GM23338 (cell line): ENCODE results near the gene HADH. TPM values are rescaled to one million over a fixed set of nuclear protein-coding genes. Genes with fewer than 3 reads are reported as not detected.

Experiments
- ATAC-seq: fragments of 200-7000 bp; cut with Tn5 transposase; 3 replicates; pipeline ENCODE4 v1.9.1; 2020
- DNase-seq: peaks from one replicate; pipeline ENCODE4 v3.0.0-alpha.2; 2015; ENCODE audit warnings: low spot score
- H2AFZ ChIP-seq: fragments of 200-600 bp; sonication (generic); 2 replicates; pipeline ENCODE4 v1.8.0; 2016; ENCODE audit warnings: antibody characterized with exemption, mild to moderate bottlenecking, moderate library complexity
- H3F3A ChIP-seq: fragments of 200-600 bp; sonication (generic); replicated peaks from 2 replicates; pipeline ENCODE4 v1.8.0; 2017; ENCODE audit warnings: antibody characterized with exemption, mixed run types, low read depth
- H3K27ac ChIP-seq: fragments of 200-600 bp; sonication (generic); 2 replicates; pipeline ENCODE4 v1.6.1; 2016; ENCODE audit warnings: low read depth
- H3K27me3 ChIP-seq: fragments of 200-600 bp; sonication (generic); 2 replicates; pipeline ENCODE4 v1.8.0; 2016; ENCODE audit warnings: mild to moderate bottlenecking, mixed run types, moderate library complexity; ENCODE audit not compliant: insufficient read depth
- H3K36me3 ChIP-seq: fragments of 200-600 bp; sonication (generic); 2 replicates; pipeline ENCODE4 v1.8.0; 2016; ENCODE audit warnings: mild to moderate bottlenecking; ENCODE audit not compliant: insufficient read depth
- H3K4me1 ChIP-seq: fragments of 200-600 bp; sonication (generic); 2 replicates; pipeline ENCODE4 v1.8.0; 2016; ENCODE audit warnings: mild to moderate bottlenecking, moderate library complexity; ENCODE audit not compliant: insufficient read depth
- H3K4me2 ChIP-seq: fragments of 200-600 bp; sonication (generic); 2 replicates; pipeline ENCODE4 v1.7.1; 2017; ENCODE audit warnings: mixed run types
- H3K4me3 ChIP-seq: fragments of 200-600 bp; sonication (generic); 2 replicates; pipeline ENCODE4 v1.6.1; 2016; ENCODE audit warnings: mixed run types
- H3K79me2 ChIP-seq: fragments of 200-600 bp; sonication (generic); replicated peaks from 2 replicates; pipeline ENCODE4 v1.8.0; 2017; ENCODE audit warnings: mild to moderate bottlenecking; ENCODE audit not compliant: insufficient read depth
- H3K9me2 ChIP-seq: fragments of 200-600 bp; sonication (generic); 2 replicates; pipeline ENCODE4 v1.8.0; 2017; ENCODE audit not compliant: insufficient read depth
- H4K20me1 ChIP-seq: fragments of 200-600 bp; sonication (generic); replicated peaks from 2 replicates; pipeline ENCODE4 v1.8.0; 2017; ENCODE audit warnings: mild to moderate bottlenecking; ENCODE audit not compliant: insufficient read depth
- H3K27ac Mint-ChIP-seq: 2 replicates; pipeline ENCODE4 v1.8.0; 2020; ENCODE audit warnings: inconsistent platforms, mild to moderate bottlenecking, moderate library complexity, mixed read lengths
- H3K27me3 Mint-ChIP-seq: 3 replicates; pipeline ENCODE4 v1.8.0; 2022; ENCODE audit warnings: low read depth, mild to moderate bottlenecking, moderate library complexity, mixed read lengths, inconsistent platforms; ENCODE audit not compliant: insufficient read depth, poor library complexity
- H3K36me3 Mint-ChIP-seq: 3 replicates; pipeline ENCODE4 v1.8.0; 2021; ENCODE audit warnings: low read depth, mild to moderate bottlenecking, inconsistent platforms, moderate library complexity, mixed read lengths
- H3K4me1 Mint-ChIP-seq: 3 replicates; pipeline ENCODE4 v1.8.0; 2020; ENCODE audit warnings: mild to moderate bottlenecking, inconsistent platforms, mixed read lengths
- H3K4me3 Mint-ChIP-seq: 3 replicates; pipeline ENCODE4 v1.8.0; 2021; ENCODE audit warnings: moderate library complexity, mild to moderate bottlenecking, inconsistent platforms, mixed read lengths
- H3K9me3 Mint-ChIP-seq: 3 replicates; pipeline ENCODE4 v1.8.0; 2020; ENCODE audit warnings: moderate library complexity, mild to moderate bottlenecking, inconsistent platforms, mixed read lengths
- CREB1 ChIP-seq: fragments of 250-450 bp; sonication (Bioruptor Pico); IDR thresholded peaks from 2 replicates; pipeline ENCODE4 v1.5.0; 2020; ENCODE audit warnings: low read depth, mild to moderate bottlenecking, moderate library complexity
- EZH2 ChIP-seq: fragments of 200-600 bp; sonication (generic); IDR thresholded peaks from one replicate; pipeline ENCODE4 v1.8.0; 2017; ENCODE audit warnings: antibody characterized with exemption, mild to moderate bottlenecking, low read depth; ENCODE audit not compliant: unreplicated experiment
- EZH2phosphoT487 ChIP-seq: fragments of 200-600 bp; sonication (generic); IDR thresholded peaks from one replicate; pipeline ENCODE4 v1.8.1; 2018; ENCODE audit warnings: antibody characterized with exemption; ENCODE audit not compliant: unreplicated experiment
- JUNB ChIP-seq: IDR thresholded peaks from one replicate; pipeline ENCODE4 v1.6.1; 2016; ENCODE audit warnings: antibody characterized with exemption; ENCODE audit not compliant: unreplicated experiment
- NANOG ChIP-seq: IDR thresholded peaks from 2 replicates; pipeline ENCODE4 v1.6.1; 2016; ENCODE audit warnings: antibody characterized with exemption, borderline replicate concordance
- POLR2AphosphoS5 ChIP-seq: IDR thresholded peaks from 2 replicates; pipeline ENCODE4 v1.6.1; 2016; ENCODE audit warnings: antibody characterized with exemption, low read depth
- STAT1 ChIP-seq: IDR thresholded peaks from one replicate; pipeline ENCODE4 v1.6.1; 2016; ENCODE audit warnings: antibody characterized with exemption; ENCODE audit not compliant: unreplicated experiment
- ZNF114 ChIP-seq: fragments of 250-450 bp; sonication (Bioruptor Pico); IDR thresholded peaks from 2 replicates; pipeline ENCODE4 v1.5.0; 2020; ENCODE audit warnings: mild to moderate bottlenecking, moderate library complexity
- ZNF331 ChIP-seq: fragments of 250-450 bp; sonication (Bioruptor Pico); IDR thresholded peaks from 2 replicates; pipeline ENCODE4 v1.5.0; 2020; ENCODE audit warnings: low read depth, mild to moderate bottlenecking, moderate library complexity
- ZNF462 ChIP-seq: fragments of 250-450 bp; sonication (Bioruptor Pico); IDR thresholded peaks from 2 replicates; pipeline ENCODE4 v1.5.0; 2020; ENCODE audit warnings: mild to moderate bottlenecking, moderate library complexity
- polyA plus RNA-seq: library from polyadenylated mRNA; unstranded; fragments of >200 nt; fragmentation: Nextera tagmentation; extraction: Ambion mirVana; gene quantifications from 2 replicates; pipeline ENCODE4 v1.2.1, GENCODE V29; 2016
- total RNA-seq: library from RNA; depleted of rRNA; stranded (reverse); fragments of >200 nt; shearing (Covaris generic); gene quantifications from 2 replicates; pipeline ENCODE4 v1.2.3, GENCODE V29; 2014
- TF ChIP-seq, protein P1 (sequence below): IDR thresholded peaks from one replicate; pipeline ENCODE4 v1.6.1; 2018; ENCODE audit warnings: antibody characterized with exemption; ENCODE audit not compliant: unreplicated experiment
- TF ChIP-seq, protein P2 (sequence below), 2 experiments: fragments of 200-600 bp in 1 of 2; sonication (generic) in 1 of 2; conservative IDR thresholded peaks; 2 replicates each; pipeline versions ENCODE4 v1.5.1 to v1.6.1; 2016 to 2017; ENCODE audit warnings: antibody characterized with exemption in 2 of 2, low read depth in 2 of 2, mild to moderate bottlenecking in 2 of 2, moderate library complexity in 1 of 2
- TF ChIP-seq, protein P3 (sequence below): IDR thresholded peaks from 2 replicates; pipeline ENCODE4 v1.6.1; 2016; ENCODE audit warnings: antibody characterized with exemption

Gene HADH
- total and polyA plus RNA-seq, 2 experiments from 2014 or later, result 39.1 to 39.2 TPM

- TF ChIP-seq, protein P1, sequence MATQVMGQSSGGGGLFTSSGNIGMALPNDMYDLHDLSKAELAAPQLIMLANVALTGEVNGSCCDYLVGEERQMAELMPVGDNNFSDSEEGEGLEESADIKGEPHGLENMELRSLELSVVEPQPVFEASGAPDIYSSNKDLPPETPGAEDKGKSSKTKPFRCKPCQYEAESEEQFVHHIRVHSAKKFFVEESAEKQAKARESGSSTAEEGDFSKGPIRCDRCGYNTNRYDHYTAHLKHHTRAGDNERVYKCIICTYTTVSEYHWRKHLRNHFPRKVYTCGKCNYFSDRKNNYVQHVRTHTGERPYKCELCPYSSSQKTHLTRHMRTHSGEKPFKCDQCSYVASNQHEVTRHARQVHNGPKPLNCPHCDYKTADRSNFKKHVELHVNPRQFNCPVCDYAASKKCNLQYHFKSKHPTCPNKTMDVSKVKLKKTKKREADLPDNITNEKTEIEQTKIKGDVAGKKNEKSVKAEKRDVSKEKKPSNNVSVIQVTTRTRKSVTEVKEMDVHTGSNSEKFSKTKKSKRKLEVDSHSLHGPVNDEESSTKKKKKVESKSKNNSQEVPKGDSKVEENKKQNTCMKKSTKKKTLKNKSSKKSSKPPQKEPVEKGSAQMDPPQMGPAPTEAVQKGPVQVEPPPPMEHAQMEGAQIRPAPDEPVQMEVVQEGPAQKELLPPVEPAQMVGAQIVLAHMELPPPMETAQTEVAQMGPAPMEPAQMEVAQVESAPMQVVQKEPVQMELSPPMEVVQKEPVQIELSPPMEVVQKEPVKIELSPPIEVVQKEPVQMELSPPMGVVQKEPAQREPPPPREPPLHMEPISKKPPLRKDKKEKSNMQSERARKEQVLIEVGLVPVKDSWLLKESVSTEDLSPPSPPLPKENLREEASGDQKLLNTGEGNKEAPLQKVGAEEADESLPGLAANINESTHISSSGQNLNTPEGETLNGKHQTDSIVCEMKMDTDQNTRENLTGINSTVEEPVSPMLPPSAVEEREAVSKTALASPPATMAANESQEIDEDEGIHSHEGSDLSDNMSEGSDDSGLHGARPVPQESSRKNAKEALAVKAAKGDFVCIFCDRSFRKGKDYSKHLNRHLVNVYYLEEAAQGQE, result no peak
- TF ChIP-seq STAT1, result no peak
- no peak for TF ChIP-seq EZH2
These were observed 18.3 kb downstream of the HADH start (continued) for GRCh38 chr4:108007984-108008383.

- ATAC-seq (no peak), DNase-seq (no peak)
- H3F3A ChIP-seq, result no peaks in the 10 kb centered on the region
- Mint-ChIP-seq H3K4me3 (no peak overlapping the region), H3K9me3 (peaks cover 2% of the 10 kb centered on the region; the same call in 2 of the 3 replicates), H3K27me3 (peaks cover 2% of the 10 kb centered on the region), H3K4me1 (peaks cover 12% of the 10 kb centered on the region), H3K36me3 (peaks cover 52% of the 10 kb centered on the region), H3K27ac (no peak overlapping the region)
- peaks cover 4% of the 10 kb centered on the region; the same call in 1 of the 2 replicates for H3K4me1 ChIP-seq
- peaks cover 16% of the 10 kb centered on the region for H3K36me3 ChIP-seq
- no peak overlapping the region for H3K4me3 ChIP-seq
- H3K9me2 ChIP-seq, result peaks cover 6% of the 10 kb centered on the region; the same call in 1 of the 2 replicates
- H4K20me1 ChIP-seq, result no peaks in the 10 kb centered on the region; the same call in 1 of the 2 replicates
- H3K79me2 ChIP-seq, result peaks cover 27% of the 10 kb centered on the region
- no peaks in the 10 kb centered on the region for H3K27me3 ChIP-seq
- H3K27ac ChIP-seq, result no peak overlapping the region
- no peak overlapping the region for H2AFZ ChIP-seq
- no peak overlapping the region for H3K4me2 ChIP-seq
- no peak for TF ChIP-seq ZNF462 (CRISPR knock-in tag)
- TF ChIP-seq ZNF114 (CRISPR knock-in tag), result no peak
- TF ChIP-seq, protein P2, sequence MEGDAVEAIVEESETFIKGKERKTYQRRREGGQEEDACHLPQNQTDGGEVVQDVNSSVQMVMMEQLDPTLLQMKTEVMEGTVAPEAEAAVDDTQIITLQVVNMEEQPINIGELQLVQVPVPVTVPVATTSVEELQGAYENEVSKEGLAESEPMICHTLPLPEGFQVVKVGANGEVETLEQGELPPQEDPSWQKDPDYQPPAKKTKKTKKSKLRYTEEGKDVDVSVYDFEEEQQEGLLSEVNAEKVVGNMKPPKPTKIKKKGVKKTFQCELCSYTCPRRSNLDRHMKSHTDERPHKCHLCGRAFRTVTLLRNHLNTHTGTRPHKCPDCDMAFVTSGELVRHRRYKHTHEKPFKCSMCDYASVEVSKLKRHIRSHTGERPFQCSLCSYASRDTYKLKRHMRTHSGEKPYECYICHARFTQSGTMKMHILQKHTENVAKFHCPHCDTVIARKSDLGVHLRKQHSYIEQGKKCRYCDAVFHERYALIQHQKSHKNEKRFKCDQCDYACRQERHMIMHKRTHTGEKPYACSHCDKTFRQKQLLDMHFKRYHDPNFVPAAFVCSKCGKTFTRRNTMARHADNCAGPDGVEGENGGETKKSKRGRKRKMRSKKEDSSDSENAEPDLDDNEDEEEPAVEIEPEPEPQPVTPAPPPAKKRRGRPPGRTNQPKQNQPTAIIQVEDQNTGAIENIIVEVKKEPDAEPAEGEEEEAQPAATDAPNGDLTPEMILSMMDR (conservative IDR thresholded peaks at IDR 0.05; ENCODE audit: low read depth in 2 of 2), result no peak
- TF ChIP-seq CREB1 (CRISPR knock-in tag), result no peak
- no peak for TF ChIP-seq EZH2
- TF ChIP-seq NANOG, result no peak
- no peak for TF ChIP-seq ZNF331 (CRISPR knock-in tag)
- TF ChIP-seq STAT1, result no peak
- no peak for TF ChIP-seq EZH2phosphoT487
- no peak for TF ChIP-seq JUNB
- TF ChIP-seq, protein P3, sequence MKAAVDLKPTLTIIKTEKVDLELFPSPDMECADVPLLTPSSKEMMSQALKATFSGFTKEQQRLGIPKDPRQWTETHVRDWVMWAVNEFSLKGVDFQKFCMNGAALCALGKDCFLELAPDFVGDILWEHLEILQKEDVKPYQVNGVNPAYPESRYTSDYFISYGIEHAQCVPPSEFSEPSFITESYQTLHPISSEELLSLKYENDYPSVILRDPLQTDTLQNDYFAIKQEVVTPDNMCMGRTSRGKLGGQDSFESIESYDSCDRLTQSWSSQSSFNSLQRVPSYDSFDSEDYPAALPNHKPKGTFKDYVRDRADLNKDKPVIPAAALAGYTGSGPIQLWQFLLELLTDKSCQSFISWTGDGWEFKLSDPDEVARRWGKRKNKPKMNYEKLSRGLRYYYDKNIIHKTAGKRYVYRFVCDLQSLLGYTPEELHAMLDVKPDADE, result no peak
- no peak for TF ChIP-seq POLR2AphosphoS5
These were observed 19.0 kb downstream of the HADH start for GRCh38 chr4:108008721-108009120.
